MCF 10A (cell line): ENCODE results near the gene MAGEF1. TPM values are rescaled to one million over a fixed set of nuclear protein-coding genes. Genes with fewer than 3 reads are reported as not detected.
"Not testable (repeated sequence)": the region's sequence is repeated elsewhere in the genome, so short reads cannot be mapped to it uniquely, and the experiment has no call there.

Source experiments
- BruUV-seq: library from RNA; stranded (reverse); fragments of 400-500 nt; replicated peaks from 2 replicates; lab custom pipeline; 2021; lab: Mats Ljungman, UMichigan
- CTCF ChIA-PET: fragments of 300-600 bp; sonication (Branson Sonifier 250); formaldehyde crosslinking; extraction: SDS; loops from one replicate; lab custom pipeline; 2021; ENCODE audit warnings: antibody characterized with exemption, inconsistent platforms; lab: Yijun Ruan, JAX
- POLR2A ChIA-PET: fragments of 300-600, 350-650 bp; sonication (Branson Sonifier 250); formaldehyde crosslinking; extraction: SDS; loops from one replicate; lab custom pipeline; 2020; ENCODE audit warnings: antibody characterized with exemption, inconsistent platforms; lab: Yijun Ruan, JAX
- DNase-seq: peaks from one replicate; pipeline ENCODE4 v3.0.0-alpha.2; 2018; ENCODE audit not compliant: unreplicated experiment
- H3K27ac Mint-ChIP-seq: one replicate; pipeline ENCODE4 v1.8.0; 2022; ENCODE audit warnings: mild to moderate bottlenecking, low read depth, mixed read lengths; ENCODE audit not compliant: unreplicated experiment
- H3K27me3 Mint-ChIP-seq: one replicate; pipeline ENCODE4 v1.8.0; 2022; ENCODE audit warnings: mixed read lengths; ENCODE audit not compliant: insufficient read depth, unreplicated experiment
- H3K36me3 Mint-ChIP-seq: one replicate; pipeline ENCODE4 v1.8.0; 2022; ENCODE audit warnings: mild to moderate bottlenecking, moderate library complexity, mixed read lengths; ENCODE audit not compliant: insufficient read depth, unreplicated experiment
- H3K4me1 Mint-ChIP-seq: one replicate; pipeline ENCODE4 v1.8.0; 2022; ENCODE audit warnings: mixed read lengths; ENCODE audit not compliant: insufficient read depth, unreplicated experiment
- H3K4me3 Mint-ChIP-seq: one replicate; pipeline ENCODE4 v1.8.0; 2022; ENCODE audit warnings: mild to moderate bottlenecking, moderate library complexity, mixed read lengths; ENCODE audit not compliant: unreplicated experiment
- H3K9me3 Mint-ChIP-seq: one replicate; pipeline ENCODE4 v1.8.0; 2022; ENCODE audit warnings: mixed read lengths; ENCODE audit not compliant: unreplicated experiment
- intact Hi-C: fragments of 100-400 bp; cut with micrococcal nuclease; formaldehyde crosslinking; loops from 2 replicates; pipeline ENCODE4 v1.14.1; 2022
- total RNA-seq: library from RNA; stranded (reverse); gene quantifications from 2 replicates; pipeline ENCODE4 v1.2.3, GENCODE V29; 2022
- TF ChIP-seq, protein P1 (sequence below): fragments of 200-600 bp; IDR thresholded peaks from one replicate; pipeline ENCODE4 v1.8.0; 2022; ENCODE audit warnings: antibody characterized with exemption, mild to moderate bottlenecking; ENCODE audit not compliant: unreplicated experiment

The MAGEF1 gene
- total RNA-seq, 1 experiment from 2014 or later: 34.5 TPM

DNA sequence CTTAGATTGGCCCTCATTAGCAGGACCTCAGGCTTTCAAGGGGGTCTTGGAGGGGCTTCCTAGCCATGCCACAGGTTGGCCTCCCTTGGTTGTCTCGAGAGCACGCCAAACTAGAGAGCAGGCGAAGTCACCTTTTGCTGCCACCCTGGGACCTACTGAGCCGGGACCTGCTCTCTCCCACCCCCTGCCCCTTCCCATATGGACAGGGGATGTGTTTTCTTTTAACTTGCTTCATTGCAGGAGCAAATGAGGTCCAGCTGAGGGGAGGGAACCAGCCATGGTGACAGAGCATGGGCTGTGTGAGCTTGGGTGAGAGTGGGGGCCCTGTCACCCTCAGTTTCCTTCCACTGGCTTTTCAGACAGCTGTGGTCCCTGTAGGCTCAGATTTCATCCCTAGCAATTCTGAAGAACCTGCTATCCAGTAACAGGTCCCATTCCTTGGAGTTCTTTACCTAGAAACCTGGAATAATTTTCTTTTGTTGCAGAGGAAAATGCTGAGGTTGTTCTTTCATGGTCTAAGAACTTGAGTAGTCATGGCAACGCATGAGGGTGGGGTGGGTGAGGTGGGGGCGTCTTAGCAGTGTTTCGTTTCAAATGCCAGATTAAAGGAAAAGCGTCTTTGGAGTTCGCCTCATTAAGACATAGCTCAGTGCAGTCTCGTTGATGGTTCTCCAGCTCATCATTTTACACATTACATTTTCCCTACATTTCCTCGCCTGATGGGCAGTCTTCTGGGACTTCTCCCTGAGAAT is 20.1 kb upstream of the MAGEF1 start:
- TF ChIP-seq, protein P1, sequence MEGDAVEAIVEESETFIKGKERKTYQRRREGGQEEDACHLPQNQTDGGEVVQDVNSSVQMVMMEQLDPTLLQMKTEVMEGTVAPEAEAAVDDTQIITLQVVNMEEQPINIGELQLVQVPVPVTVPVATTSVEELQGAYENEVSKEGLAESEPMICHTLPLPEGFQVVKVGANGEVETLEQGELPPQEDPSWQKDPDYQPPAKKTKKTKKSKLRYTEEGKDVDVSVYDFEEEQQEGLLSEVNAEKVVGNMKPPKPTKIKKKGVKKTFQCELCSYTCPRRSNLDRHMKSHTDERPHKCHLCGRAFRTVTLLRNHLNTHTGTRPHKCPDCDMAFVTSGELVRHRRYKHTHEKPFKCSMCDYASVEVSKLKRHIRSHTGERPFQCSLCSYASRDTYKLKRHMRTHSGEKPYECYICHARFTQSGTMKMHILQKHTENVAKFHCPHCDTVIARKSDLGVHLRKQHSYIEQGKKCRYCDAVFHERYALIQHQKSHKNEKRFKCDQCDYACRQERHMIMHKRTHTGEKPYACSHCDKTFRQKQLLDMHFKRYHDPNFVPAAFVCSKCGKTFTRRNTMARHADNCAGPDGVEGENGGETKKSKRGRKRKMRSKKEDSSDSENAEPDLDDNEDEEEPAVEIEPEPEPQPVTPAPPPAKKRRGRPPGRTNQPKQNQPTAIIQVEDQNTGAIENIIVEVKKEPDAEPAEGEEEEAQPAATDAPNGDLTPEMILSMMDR: no peak
- CTCF ChIA-PET: interaction anchor here (0.5 to 1.8 kb wide), 4 partner anchors 12 to 170 kb away, joined by 3 to 5 read pairs (median 4); no protein-coding TSS in a partner anchor
- intact Hi-C loops: no loop called here

DNA sequence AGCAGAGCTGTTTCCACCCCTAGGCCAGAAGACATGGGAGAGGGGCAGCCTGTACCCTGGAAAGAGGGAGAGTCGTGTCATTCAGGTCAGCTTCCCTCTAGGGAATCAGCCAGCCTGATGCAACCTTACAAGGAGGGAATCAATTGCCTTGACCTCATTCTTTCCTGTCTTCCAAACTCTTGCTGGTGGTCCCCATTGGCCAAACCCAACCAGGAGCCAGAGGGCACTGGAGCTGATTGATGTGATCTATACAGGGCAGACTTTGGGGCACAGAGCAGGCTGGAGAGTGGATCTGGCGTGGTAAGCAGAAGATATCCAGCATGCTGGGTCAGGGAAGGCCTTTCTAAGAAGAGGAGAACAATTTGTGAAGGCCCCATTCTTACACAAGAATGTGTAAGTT is 19.1 kb upstream of the MAGEF1 start:
- no peak for DNase-seq
- Mint-ChIP-seq H3K9me3 (no peaks in the 10 kb centered on the region), H3K4me1 (peaks cover 6% of the 10 kb centered on the region), H3K27me3 (no peaks in the 10 kb centered on the region), H3K36me3 (peaks cover 6% of the 10 kb centered on the region), H3K4me3 (no peak overlapping the region), H3K27ac (no peak overlapping the region)
- CTCF ChIA-PET: interaction anchor here (0.7 kb wide), 1 partner anchor 50 kb away, joined by 3 read pairs; no protein-coding TSS in a partner anchor
- TF ChIP-seq, protein P1: no peak
- intact Hi-C loops: no loop called here
- BruUV-seq: no TSS peak
- POLR2A ChIA-PET: interaction anchor here (0.6 to 2.0 kb wide), 3 partner anchors 17 to 170 kb away, joined by 3 to 8 read pairs (median 3); partner anchors contain the start of gene EPHB3

More for the DNA sequence above, 20.1 kb upstream of the MAGEF1 start:
- H3K27ac Mint-ChIP-seq: no peak overlapping the region
- BruUV-seq: no TSS peak
- H3K27me3 Mint-ChIP-seq: no peaks in the 10 kb centered on the region
- no peak for DNase-seq
- H3K9me3 Mint-ChIP-seq: no peaks in the 10 kb centered on the region
- no peak overlapping the region for H3K4me3 Mint-ChIP-seq
- POLR2A ChIA-PET: interaction anchor here (0.8 to 1.4 kb wide), 4 partner anchors 9 to 33 kb away, joined by 3 to 4 read pairs (median 4); partner anchors contain the start of gene MAGEF1
- H3K36me3 Mint-ChIP-seq: peaks cover 6% of the 10 kb centered on the region
- peaks cover 8% of the 10 kb centered on the region for H3K4me1 Mint-ChIP-seq

DNA sequence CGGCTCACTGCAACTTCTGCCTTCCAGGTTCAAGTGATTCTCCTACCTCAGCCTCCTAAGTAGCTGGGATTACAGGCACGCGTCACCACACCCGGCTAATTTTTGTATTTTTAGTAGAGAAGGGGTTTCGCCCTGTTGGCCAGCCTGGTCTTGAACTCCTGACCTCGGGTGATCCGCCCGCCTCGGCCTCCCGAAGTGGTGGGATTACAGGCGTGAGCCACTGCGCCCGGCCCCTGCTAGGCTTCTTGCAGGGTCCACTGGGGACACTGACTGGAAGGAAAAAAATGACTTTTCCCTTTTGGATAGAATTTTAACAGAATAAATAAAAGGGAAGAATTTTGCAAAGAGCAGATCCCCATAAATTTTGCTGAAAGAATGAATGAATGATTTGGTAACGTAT is 17.3 kb upstream of the MAGEF1 start:
- H3K27ac Mint-ChIP-seq, BruUV-seq, H3K4me1 Mint-ChIP-seq, H3K36me3 Mint-ChIP-seq, H3K27me3 Mint-ChIP-seq, H3K9me3 Mint-ChIP-seq, intact Hi-C loops, DNase-seq, H3K4me3 Mint-ChIP-seq: not testable (repeated sequence)
- ChIA-PET POLR2A (interaction anchor here (1.3 to 2.0 kb wide), 2 partner anchors 128 to 168 kb away, joined by 3 to 8 read pairs; partner anchors contain the start of gene EPHB3), CTCF (interaction anchor here (0.7 to 2.9 kb wide), 3 partner anchors 9 to 166 kb away, joined by 3 to 6 read pairs (median 3); no protein-coding TSS in a partner anchor)

DNA sequence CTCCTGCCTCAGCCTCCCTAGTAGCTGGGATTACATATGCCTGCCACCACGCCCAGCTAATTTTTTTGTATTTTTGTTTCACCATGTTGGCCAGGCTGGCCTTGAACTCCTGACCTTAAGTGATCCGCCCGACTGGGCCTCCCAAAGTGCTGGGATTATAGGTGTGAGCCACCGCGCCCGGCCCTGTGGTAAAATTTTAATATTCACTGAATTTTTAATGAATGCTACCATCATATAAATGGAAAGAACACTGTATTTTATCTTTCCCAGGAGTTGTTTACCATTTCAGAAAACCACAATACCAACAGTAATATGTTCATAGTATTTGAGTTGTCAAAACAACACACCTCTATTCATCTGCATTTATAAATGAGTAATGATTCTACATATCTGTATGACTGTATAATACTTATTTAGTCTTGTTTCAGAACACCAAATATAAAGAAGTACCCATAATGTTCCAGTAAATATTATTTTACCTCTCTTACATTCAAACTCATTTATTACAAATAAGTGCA is 16.2 kb upstream of the MAGEF1 start:
- Mint-ChIP-seq H3K4me3 (no peak overlapping the region), H3K4me1 (peaks cover 6% of the 10 kb centered on the region), H3K27ac (no peak overlapping the region), H3K9me3 (no peaks in the 10 kb centered on the region), H3K36me3 (no peaks in the 10 kb centered on the region), H3K27me3 (no peaks in the 10 kb centered on the region)
- TF ChIP-seq, protein P1: no peak
- POLR2A ChIA-PET: interaction anchor here (0.9 to 3.1 kb wide), 3 partner anchors 11 to 166 kb away, joined by 3 to 20 read pairs (median 5); partner anchors contain the start of gene EPHB3
- no peak for DNase-seq
- intact Hi-C loops: no loop called here
- BruUV-seq: no TSS peak
- CTCF ChIA-PET: interaction anchor here (0.7 to 2.9 kb wide), 7 partner anchors 9 to 163 kb away, joined by 3 to 12 read pairs (median 6); no protein-coding TSS in a partner anchor
